Right lobe of liver (tissue), 4 donors: ENCODE results near the gene KLHL11.

Experiments used
- CTCF ChIP-seq, 4 donors: fragments of 200-600 bp in 3 of 4; fragments of 450-650 bp in 1 of 4; IDR thresholded peaks; one replicate each; pipeline versions ENCODE4 v1.5.1 to v1.8.0; 2016 to 2022; ENCODE audit warnings: antibody characterized with exemption in 4 of 4, mild to moderate bottlenecking in 2 of 4
- POLR2A ChIP-seq: fragments of 450-650 bp; IDR thresholded peaks from one replicate; pipeline ENCODE4 v1.6.1; 2017; ENCODE audit warnings: antibody characterized with exemption, mild to moderate bottlenecking
- donor health status: DM: no; HTN: no; CAD: no.
- donor health status: DM: no; HTN: no; CAD: no.
- donor health status: DM: no; HTN: yes; CAD: no.

- TF ChIP-seq CTCF (IDR thresholded peaks at IDR 0.05) (no peak), POLR2A (no peak)
Observed at GRCh38 chr17:41823580-41823979, 41.6 kb downstream of the KLHL11 start.
